GM23338 (cell line): Measurements from ENCODE around the gene OVOL3. TPM values are rescaled to one million over a fixed set of nuclear protein-coding genes. Genes with fewer than 3 reads are reported as not detected.

Experiments
- ATAC-seq: fragments of 200-7000 bp; cut with Tn5 transposase; 3 replicates; pipeline ENCODE4 v1.9.1; 2020
- DNase-seq: peaks from one replicate; pipeline ENCODE4 v3.0.0-alpha.2; 2015; ENCODE audit warnings: low spot score
- H2AFZ ChIP-seq: fragments of 200-600 bp; sonication (generic); 2 replicates; pipeline ENCODE4 v1.8.0; 2016; ENCODE audit warnings: antibody characterized with exemption, mild to moderate bottlenecking, moderate library complexity
- H3F3A ChIP-seq: fragments of 200-600 bp; sonication (generic); replicated peaks from 2 replicates; pipeline ENCODE4 v1.8.0; 2017; ENCODE audit warnings: antibody characterized with exemption, mixed run types, low read depth
- H3K27ac ChIP-seq: fragments of 200-600 bp; sonication (generic); 2 replicates; pipeline ENCODE4 v1.6.1; 2016; ENCODE audit warnings: low read depth
- H3K27me3 ChIP-seq: fragments of 200-600 bp; sonication (generic); 2 replicates; pipeline ENCODE4 v1.8.0; 2016; ENCODE audit warnings: mild to moderate bottlenecking, mixed run types, moderate library complexity; ENCODE audit not compliant: insufficient read depth
- H3K36me3 ChIP-seq: fragments of 200-600 bp; sonication (generic); 2 replicates; pipeline ENCODE4 v1.8.0; 2016; ENCODE audit warnings: mild to moderate bottlenecking; ENCODE audit not compliant: insufficient read depth
- H3K4me1 ChIP-seq: fragments of 200-600 bp; sonication (generic); 2 replicates; pipeline ENCODE4 v1.8.0; 2016; ENCODE audit warnings: mild to moderate bottlenecking, moderate library complexity; ENCODE audit not compliant: insufficient read depth
- H3K4me2 ChIP-seq: fragments of 200-600 bp; sonication (generic); 2 replicates; pipeline ENCODE4 v1.7.1; 2017; ENCODE audit warnings: mixed run types
- H3K4me3 ChIP-seq: fragments of 200-600 bp; sonication (generic); 2 replicates; pipeline ENCODE4 v1.6.1; 2016; ENCODE audit warnings: mixed run types
- H3K79me2 ChIP-seq: fragments of 200-600 bp; sonication (generic); replicated peaks from 2 replicates; pipeline ENCODE4 v1.8.0; 2017; ENCODE audit warnings: mild to moderate bottlenecking; ENCODE audit not compliant: insufficient read depth
- H3K9me2 ChIP-seq: fragments of 200-600 bp; sonication (generic); 2 replicates; pipeline ENCODE4 v1.8.0; 2017; ENCODE audit not compliant: insufficient read depth
- H4K20me1 ChIP-seq: fragments of 200-600 bp; sonication (generic); replicated peaks from 2 replicates; pipeline ENCODE4 v1.8.0; 2017; ENCODE audit warnings: mild to moderate bottlenecking; ENCODE audit not compliant: insufficient read depth
- H3K27ac Mint-ChIP-seq: 2 replicates; pipeline ENCODE4 v1.8.0; 2020; ENCODE audit warnings: inconsistent platforms, mild to moderate bottlenecking, moderate library complexity, mixed read lengths
- H3K27me3 Mint-ChIP-seq: 3 replicates; pipeline ENCODE4 v1.8.0; 2022; ENCODE audit warnings: low read depth, mild to moderate bottlenecking, moderate library complexity, mixed read lengths, inconsistent platforms; ENCODE audit not compliant: insufficient read depth, poor library complexity
- H3K36me3 Mint-ChIP-seq: 3 replicates; pipeline ENCODE4 v1.8.0; 2021; ENCODE audit warnings: low read depth, mild to moderate bottlenecking, inconsistent platforms, moderate library complexity, mixed read lengths
- H3K4me1 Mint-ChIP-seq: 3 replicates; pipeline ENCODE4 v1.8.0; 2020; ENCODE audit warnings: mild to moderate bottlenecking, inconsistent platforms, mixed read lengths
- H3K4me3 Mint-ChIP-seq: 3 replicates; pipeline ENCODE4 v1.8.0; 2021; ENCODE audit warnings: moderate library complexity, mild to moderate bottlenecking, inconsistent platforms, mixed read lengths
- H3K9me3 Mint-ChIP-seq: 3 replicates; pipeline ENCODE4 v1.8.0; 2020; ENCODE audit warnings: moderate library complexity, mild to moderate bottlenecking, inconsistent platforms, mixed read lengths
- STAT1 ChIP-seq: IDR thresholded peaks from one replicate; pipeline ENCODE4 v1.6.1; 2016; ENCODE audit warnings: antibody characterized with exemption; ENCODE audit not compliant: unreplicated experiment
- ZNF331 ChIP-seq: fragments of 250-450 bp; sonication (Bioruptor Pico); IDR thresholded peaks from 2 replicates; pipeline ENCODE4 v1.5.0; 2020; ENCODE audit warnings: low read depth, mild to moderate bottlenecking, moderate library complexity
- polyA plus RNA-seq: library from polyadenylated mRNA; unstranded; fragments of >200 nt; fragmentation: Nextera tagmentation; extraction: Ambion mirVana; gene quantifications from 2 replicates; pipeline ENCODE4 v1.2.1, GENCODE V29; 2016
- total RNA-seq: library from RNA; depleted of rRNA; stranded (reverse); fragments of >200 nt; shearing (Covaris generic); gene quantifications from 2 replicates; pipeline ENCODE4 v1.2.3, GENCODE V29; 2014
- TF ChIP-seq, protein P1 (sequence below): fragments of 250-450 bp; sonication (Bioruptor Pico); IDR thresholded peaks from 2 replicates; pipeline ENCODE4 v1.5.0; 2020; ENCODE audit warnings: mild to moderate bottlenecking, moderate library complexity
- TF ChIP-seq, protein P2 (sequence below), 2 experiments: fragments of 200-600 bp in 1 of 2; sonication (generic) in 1 of 2; conservative IDR thresholded peaks; 2 replicates each; pipeline versions ENCODE4 v1.5.1 to v1.6.1; 2016 to 2017; ENCODE audit warnings: antibody characterized with exemption in 2 of 2, low read depth in 2 of 2, mild to moderate bottlenecking in 2 of 2, moderate library complexity in 1 of 2
- TF ChIP-seq, protein P3 (sequence below): IDR thresholded peaks from 2 replicates; pipeline ENCODE4 v1.6.1; 2016; ENCODE audit warnings: antibody characterized with exemption
- TF ChIP-seq, protein P4 (sequence below): IDR thresholded peaks from one replicate; pipeline ENCODE4 v1.6.1; 2018; ENCODE audit warnings: antibody characterized with exemption; ENCODE audit not compliant: unreplicated experiment

The OVOL3 gene
- total and polyA plus RNA-seq, 2 experiments from 2014 or later: not detected

DNA sequence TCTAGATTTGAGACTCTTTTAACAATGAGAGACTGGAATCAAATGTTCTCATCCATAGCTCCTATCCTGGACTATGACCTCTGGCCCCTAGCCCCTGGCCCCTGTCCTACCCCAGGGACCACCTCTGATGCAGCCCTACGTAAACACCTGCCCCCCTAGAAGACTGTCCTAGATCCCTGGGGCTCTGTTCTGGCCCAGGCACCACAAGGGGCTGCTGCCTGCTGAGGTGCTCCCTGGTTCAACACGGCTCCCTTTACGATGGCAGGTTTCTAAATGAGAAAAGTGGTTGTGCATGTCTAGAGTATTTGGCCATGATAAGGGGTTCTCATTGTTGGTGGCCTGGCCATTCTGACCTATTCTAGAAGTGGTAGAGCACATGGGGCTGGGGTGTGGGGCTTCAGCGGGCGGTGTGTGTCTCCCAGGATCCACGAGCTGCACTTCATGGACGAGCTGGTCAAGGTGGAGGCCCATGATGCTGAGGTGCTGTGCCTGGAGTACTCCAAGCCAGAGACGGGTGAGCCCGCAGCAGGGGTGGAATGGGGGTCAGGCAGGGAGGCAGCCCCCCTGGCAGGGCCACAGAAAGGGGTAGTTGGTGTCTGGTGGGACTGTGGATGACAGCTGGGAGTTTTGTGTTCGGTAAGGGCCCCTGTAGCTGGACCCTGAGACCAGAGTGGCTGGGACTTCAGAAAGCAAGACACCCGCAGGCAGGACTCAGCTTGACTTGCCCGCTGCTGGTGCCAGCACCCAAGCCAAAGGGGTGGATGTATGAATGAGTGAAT, 26.5 kb upstream of the OVOL3 start (continued):
- TF ChIP-seq, protein P1, sequence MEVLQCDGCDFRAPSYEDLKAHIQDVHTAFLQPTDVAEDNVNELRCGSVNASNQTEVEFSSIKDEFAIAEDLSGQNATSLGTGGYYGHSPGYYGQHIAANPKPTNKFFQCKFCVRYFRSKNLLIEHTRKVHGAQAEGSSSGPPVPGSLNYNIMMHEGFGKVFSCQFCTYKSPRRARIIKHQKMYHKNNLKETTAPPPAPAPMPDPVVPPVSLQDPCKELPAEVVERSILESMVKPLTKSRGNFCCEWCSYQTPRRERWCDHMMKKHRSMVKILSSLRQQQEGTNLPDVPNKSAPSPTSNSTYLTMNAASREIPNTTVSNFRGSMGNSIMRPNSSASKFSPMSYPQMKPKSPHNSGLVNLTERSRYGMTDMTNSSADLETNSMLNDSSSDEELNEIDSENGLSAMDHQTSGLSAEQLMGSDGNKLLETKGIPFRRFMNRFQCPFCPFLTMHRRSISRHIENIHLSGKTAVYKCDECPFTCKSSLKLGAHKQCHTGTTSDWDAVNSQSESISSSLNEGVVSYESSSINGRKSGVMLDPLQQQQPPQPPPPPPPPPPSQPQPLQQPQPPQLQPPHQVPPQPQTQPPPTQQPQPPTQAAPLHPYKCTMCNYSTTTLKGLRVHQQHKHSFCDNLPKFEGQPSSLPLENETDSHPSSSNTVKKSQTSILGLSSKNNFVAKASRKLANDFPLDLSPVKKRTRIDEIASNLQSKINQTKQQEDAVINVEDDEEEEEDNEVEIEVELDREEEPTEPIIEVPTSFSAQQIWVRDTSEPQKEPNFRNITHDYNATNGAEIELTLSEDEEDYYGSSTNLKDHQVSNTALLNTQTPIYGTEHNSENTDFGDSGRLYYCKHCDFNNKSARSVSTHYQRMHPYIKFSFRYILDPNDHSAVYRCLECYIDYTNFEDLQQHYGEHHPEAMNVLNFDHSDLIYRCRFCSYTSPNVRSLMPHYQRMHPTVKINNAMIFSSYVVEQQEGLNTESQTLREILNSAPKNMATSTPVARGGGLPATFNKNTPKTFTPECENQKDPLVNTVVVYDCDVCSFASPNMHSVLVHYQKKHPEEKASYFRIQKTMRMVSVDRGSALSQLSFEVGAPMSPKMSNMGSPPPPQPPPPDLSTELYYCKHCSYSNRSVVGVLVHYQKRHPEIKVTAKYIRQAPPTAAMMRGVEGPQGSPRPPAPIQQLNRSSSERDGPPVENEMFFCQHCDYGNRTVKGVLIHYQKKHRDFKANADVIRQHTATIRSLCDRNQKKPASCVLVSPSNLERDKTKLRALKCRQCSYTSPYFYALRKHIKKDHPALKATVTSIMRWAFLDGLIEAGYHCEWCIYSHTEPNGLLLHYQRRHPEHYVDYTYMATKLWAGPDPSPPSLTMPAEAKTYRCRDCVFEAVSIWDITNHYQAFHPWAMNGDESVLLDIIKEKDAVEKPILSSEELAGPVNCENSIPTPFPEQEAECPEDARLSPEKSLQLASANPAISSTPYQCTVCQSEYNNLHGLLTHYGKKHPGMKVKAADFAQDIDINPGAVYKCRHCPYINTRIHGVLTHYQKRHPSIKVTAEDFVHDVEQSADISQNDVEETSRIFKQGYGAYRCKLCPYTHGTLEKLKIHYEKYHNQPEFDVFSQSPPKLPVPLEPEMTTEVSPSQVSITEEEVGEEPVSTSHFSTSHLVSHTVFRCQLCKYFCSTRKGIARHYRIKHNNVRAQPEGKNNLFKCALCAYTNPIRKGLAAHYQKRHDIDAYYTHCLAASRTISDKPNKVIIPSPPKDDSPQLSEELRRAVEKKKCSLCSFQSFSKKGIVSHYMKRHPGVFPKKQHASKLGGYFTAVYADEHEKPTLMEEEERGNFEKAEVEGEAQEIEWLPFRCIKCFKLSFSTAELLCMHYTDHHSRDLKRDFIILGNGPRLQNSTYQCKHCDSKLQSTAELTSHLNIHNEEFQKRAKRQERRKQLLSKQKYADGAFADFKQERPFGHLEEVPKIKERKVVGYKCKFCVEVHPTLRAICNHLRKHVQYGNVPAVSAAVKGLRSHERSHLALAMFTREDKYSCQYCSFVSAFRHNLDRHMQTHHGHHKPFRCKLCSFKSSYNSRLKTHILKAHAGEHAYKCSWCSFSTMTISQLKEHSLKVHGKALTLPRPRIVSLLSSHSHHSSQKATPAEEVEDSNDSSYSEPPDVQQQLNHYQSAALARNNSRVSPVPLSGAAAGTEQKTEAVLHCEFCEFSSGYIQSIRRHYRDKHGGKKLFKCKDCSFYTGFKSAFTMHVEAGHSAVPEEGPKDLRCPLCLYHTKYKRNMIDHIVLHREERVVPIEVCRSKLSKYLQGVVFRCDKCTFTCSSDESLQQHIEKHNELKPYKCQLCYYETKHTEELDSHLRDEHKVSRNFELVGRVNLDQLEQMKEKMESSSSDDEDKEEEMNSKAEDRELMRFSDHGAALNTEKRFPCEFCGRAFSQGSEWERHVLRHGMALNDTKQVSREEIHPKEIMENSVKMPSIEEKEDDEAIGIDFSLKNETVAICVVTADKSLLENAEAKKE (CRISPR knock-in tag): no peak
- TF ChIP-seq STAT1: no peak
- TF ChIP-seq, protein P2, sequence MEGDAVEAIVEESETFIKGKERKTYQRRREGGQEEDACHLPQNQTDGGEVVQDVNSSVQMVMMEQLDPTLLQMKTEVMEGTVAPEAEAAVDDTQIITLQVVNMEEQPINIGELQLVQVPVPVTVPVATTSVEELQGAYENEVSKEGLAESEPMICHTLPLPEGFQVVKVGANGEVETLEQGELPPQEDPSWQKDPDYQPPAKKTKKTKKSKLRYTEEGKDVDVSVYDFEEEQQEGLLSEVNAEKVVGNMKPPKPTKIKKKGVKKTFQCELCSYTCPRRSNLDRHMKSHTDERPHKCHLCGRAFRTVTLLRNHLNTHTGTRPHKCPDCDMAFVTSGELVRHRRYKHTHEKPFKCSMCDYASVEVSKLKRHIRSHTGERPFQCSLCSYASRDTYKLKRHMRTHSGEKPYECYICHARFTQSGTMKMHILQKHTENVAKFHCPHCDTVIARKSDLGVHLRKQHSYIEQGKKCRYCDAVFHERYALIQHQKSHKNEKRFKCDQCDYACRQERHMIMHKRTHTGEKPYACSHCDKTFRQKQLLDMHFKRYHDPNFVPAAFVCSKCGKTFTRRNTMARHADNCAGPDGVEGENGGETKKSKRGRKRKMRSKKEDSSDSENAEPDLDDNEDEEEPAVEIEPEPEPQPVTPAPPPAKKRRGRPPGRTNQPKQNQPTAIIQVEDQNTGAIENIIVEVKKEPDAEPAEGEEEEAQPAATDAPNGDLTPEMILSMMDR (conservative IDR thresholded peaks at IDR 0.05; ENCODE audit: low read depth in 2 of 2): no peak
- TF ChIP-seq, protein P3, sequence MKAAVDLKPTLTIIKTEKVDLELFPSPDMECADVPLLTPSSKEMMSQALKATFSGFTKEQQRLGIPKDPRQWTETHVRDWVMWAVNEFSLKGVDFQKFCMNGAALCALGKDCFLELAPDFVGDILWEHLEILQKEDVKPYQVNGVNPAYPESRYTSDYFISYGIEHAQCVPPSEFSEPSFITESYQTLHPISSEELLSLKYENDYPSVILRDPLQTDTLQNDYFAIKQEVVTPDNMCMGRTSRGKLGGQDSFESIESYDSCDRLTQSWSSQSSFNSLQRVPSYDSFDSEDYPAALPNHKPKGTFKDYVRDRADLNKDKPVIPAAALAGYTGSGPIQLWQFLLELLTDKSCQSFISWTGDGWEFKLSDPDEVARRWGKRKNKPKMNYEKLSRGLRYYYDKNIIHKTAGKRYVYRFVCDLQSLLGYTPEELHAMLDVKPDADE: no peak

DNA sequence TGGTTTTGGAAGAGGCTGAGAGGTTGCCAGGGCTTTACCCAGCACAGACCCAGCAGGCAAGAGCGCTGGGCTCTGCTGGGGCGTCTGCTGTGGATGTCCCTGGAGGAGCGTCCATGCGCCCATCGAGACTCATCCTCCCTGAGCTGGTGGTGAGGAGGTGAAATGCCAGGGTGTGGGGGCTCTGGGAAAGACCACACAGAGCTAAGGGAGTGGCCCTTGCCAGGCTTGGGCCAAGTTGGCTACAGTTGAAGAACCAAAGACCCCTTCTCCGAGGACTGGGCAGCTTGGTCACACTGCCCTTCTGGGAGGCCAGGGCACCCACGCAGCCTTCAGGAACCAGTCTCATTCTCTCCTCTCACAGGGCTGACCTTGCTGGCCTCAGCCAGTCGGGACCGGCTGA, 24.6 kb upstream of the OVOL3 start:
- DNase-seq (no peak), ATAC-seq (no peak)
- Mint-ChIP-seq H3K27ac (no peak overlapping the region), H3K27me3 (peaks cover 8% of the 10 kb centered on the region), H3K9me3 (no peaks in the 10 kb centered on the region), H3K36me3 (peaks cover 81% of the 10 kb centered on the region), H3K4me3 (no peak overlapping the region), H3K4me1 (no peaks in the 10 kb centered on the region)
- peaks cover 33% of the 10 kb centered on the region for H3K36me3 ChIP-seq
- no peak overlapping the region for H3K4me2 ChIP-seq
- 0 out of 2 replicates have a peak, but pooled peaks cover under 1% of the 10 kb centered on the region for H3F3A ChIP-seq
- H3K4me1 ChIP-seq: no peaks in the 10 kb centered on the region
- no peaks in the 10 kb centered on the region for H3K9me2 ChIP-seq
- no peaks in the 10 kb centered on the region for H3K27me3 ChIP-seq
- H2AFZ ChIP-seq: no peak overlapping the region
- no peak overlapping the region for H3K4me3 ChIP-seq
- no peak for TF ChIP-seq ZNF331 (CRISPR knock-in tag)
- TF ChIP-seq, protein P4, sequence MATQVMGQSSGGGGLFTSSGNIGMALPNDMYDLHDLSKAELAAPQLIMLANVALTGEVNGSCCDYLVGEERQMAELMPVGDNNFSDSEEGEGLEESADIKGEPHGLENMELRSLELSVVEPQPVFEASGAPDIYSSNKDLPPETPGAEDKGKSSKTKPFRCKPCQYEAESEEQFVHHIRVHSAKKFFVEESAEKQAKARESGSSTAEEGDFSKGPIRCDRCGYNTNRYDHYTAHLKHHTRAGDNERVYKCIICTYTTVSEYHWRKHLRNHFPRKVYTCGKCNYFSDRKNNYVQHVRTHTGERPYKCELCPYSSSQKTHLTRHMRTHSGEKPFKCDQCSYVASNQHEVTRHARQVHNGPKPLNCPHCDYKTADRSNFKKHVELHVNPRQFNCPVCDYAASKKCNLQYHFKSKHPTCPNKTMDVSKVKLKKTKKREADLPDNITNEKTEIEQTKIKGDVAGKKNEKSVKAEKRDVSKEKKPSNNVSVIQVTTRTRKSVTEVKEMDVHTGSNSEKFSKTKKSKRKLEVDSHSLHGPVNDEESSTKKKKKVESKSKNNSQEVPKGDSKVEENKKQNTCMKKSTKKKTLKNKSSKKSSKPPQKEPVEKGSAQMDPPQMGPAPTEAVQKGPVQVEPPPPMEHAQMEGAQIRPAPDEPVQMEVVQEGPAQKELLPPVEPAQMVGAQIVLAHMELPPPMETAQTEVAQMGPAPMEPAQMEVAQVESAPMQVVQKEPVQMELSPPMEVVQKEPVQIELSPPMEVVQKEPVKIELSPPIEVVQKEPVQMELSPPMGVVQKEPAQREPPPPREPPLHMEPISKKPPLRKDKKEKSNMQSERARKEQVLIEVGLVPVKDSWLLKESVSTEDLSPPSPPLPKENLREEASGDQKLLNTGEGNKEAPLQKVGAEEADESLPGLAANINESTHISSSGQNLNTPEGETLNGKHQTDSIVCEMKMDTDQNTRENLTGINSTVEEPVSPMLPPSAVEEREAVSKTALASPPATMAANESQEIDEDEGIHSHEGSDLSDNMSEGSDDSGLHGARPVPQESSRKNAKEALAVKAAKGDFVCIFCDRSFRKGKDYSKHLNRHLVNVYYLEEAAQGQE: no peak
- no peak overlapping the region for H3K27ac ChIP-seq
- H3K79me2 ChIP-seq: no peaks in the 10 kb centered on the region
- peaks cover 2% of the 10 kb centered on the region; the same call in 1 of the 2 replicates for H4K20me1 ChIP-seq
